Measurements from ENCODE around the gene FEN1.

Gene FEN1

GRCh38 chr11:61792310-61793082 is at the start of gene FEN1, which contains the start of gene TMEM258:
FEN1 (plus strand) TSS chr11:61792911; CDS start chr11:61795362, 2,451 bp downstream.
TMEM258 (minus strand) TSS chr11:61792599; CDS start chr11:61792558, 41 bp downstream.
- DNase-seq = peak; percentile 96

GRCh38 chr11:61743486-61744095 is 49.1 kb upstream of the FEN1 start:
- no peak for DNase-seq

DNA sequence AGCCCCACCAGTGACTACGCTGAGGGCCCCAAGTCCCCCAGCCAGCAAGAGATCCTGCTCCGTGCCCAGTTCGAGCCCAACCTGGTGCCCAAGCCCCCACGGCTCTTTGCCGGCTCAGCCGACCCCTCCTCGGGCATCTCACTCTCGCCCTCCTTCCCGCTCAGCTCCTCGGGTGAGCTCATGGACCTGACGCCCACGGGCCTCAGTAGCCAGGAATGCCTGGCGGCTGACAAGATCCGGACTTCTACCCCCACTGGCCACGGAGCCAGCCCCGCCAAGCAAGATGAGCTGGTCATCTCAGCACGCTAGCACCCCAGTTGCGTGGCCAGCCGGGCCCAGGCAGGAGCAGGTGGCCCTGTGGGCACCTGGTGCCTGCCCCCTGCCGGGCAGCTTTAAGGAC is 48.5 kb upstream of the FEN1 start:
- DNase-seq = no peak

DNA sequence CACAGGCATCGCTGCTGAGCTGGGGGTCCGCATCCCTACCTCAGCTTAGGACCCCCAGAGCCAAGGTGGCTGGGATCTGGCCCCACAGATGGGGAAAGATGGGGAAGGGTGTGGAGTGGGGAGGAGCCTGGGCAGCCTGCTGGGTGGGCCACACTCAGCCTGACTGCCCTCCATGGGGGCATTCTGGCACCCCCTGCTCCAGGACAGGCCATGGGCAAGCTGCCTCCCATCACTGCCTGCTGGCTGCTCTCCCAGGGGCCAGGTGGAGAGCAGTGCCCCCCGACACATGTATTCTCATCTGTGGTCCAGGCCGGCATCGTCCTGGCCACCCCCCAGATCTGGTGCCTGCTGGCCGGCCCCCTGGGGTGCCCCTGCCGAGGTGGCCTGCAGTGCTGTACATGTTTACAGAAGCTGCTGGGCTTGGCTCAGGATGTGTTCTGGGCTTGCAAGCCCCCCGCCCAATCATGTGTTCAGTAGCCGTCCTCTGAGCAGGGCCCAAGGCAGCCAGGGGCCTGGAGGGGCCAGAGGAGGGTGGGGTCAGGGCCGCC is 48.0 kb upstream of the FEN1 start:
- DNase-seq = no peak

- DNase-seq = no peak
These were observed 46.8 kb upstream of the FEN1 start for GRCh38 chr11:61745781-61746441.

DNA sequence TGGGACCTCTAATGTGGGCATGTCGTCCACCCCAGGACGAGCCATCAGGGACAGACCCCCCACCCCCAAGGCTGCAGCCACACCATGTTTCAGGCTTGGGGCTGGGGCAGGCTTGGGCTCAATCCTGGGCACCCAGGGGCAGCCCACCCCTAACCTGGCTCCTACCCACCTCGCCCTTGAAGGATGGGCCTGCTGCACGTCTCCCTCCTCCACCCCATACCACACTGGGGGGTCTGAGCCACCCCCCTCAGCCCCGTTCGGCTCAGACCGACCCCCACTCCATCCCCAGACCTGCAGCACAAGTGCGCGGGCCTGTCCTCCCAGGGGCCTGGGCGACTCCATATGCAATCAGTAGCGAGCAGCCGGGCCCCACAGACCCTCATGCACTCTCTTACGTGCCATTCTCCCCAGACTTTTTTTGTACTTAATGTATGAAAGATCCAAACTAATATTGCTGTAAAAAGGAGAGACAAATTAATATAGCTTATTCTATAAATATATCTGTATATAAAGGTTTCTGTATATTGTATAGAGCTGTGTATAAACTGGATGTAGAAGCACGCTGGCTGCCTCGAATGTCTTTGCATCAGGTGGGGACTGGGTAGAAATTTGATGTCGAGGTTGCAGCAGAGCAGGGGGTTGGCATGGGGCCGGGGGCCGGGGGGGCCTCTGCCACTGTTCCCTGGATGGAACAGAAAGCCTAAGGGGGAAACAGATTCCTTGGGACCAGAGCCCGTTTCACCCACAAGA is 46.1 kb upstream of the FEN1 start:
- no peak for DNase-seq

GRCh38 chr11:61747192-61747966 is 45.3 kb upstream of the FEN1 start:
- peak; percentile 51 for DNase-seq

GRCh38 chr11:61747967-61748285 is 44.8 kb upstream of the FEN1 start:
- DNase-seq = no peak

DNA sequence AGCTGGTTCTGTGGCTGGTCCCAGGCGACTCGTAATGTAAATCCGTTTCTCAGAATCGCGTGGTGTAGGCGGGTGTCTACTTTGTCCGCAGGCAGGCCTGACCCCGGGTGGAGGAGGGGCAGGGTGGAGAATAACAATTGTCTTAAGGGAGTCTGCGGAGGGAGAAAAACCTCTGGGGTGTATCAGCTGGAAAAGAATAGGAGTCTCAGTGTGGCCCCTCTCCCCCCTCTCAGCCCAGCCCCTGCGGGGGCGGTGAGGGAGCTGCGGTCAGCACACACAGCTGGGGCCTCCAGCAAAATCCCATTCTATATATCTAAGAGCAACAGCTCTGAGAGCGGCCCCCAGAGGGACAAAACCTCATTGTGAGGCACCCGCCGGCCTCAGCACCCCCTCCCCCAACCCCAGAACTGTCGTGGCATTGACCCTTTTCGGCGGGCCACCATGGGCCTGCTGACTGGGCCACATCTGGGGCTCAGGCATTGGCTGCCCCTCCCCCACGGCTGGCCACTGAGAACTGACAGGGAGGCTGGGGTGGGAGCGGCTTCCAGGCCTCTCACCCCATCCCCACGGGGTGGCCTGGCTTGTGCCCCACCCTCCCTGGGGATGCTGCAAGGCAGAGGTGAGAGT is 43.0 kb upstream of the FEN1 start:
- DNase-seq = no peak

GRCh38 chr11:61750631-61751273 is 42.0 kb upstream of the FEN1 start:
- no peak for DNase-seq

DNA sequence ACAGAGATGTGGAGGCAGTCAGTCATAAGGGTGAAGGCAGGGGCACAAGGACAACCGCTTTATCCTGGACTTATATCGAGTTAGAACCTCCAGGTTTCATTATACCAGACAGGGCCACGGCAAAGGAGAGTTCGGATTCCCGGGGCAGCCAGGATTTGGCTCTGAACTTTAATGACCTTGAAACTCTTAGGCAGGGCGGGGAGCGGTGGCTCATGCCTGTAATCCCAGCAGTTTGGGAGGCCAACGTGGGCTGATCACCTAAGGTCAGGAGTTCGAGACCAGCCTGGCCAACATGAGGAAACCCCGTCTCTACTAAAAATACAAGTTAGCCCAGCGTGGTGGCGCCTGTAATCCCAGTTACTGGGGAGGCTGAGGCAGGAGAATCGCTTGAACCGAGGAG is 41.3 kb upstream of the FEN1 start:
- no peak for DNase-seq

DNA sequence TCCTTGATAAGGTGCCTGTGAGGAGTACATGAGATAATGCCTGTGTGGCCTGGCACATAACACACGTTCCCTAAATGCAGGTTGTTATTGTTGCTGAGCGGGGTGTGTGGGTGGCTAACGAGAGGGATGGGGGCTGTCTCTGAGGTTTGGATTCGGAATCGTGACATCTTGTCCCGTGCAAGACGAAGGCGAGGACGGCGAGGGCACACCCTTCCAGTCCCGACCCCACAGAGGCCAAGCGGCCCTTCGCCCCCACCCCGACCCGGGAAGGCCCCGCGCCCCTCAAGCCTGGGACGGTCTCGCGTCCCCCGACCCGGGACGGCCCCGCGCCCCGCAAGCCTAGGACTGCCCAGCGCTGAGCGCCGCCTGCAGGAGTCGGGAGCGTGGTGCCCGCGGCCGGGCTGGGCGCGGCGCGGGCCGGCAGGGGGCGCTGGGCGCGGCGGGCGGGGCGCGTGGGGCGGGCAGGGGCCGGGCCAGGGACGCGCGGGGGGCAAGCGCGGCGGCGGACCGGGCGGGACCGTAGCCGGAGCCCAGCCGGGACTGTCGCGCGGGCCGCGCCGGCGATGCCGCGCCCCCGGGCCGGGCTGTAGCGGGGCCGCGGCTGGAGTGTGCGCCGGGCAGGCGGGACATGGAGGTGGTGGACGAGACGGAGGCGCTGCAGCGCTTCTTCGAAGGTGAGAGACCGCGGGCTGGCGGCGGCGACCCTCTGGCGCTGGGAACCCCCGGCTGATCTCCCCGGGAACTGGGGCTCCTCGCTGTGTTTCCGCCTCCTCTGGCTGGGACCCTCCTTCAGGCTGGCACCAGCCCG is 40.4 kb upstream of the FEN1 start, which contains the start of gene MYRF:
Gene MYRF (plus strand): TSS at position 520 of the 808 bp plus-strand sequence. CDS start 109 bp downstream, at position 629.
- peak; percentile 30 for DNase-seq

DNA sequence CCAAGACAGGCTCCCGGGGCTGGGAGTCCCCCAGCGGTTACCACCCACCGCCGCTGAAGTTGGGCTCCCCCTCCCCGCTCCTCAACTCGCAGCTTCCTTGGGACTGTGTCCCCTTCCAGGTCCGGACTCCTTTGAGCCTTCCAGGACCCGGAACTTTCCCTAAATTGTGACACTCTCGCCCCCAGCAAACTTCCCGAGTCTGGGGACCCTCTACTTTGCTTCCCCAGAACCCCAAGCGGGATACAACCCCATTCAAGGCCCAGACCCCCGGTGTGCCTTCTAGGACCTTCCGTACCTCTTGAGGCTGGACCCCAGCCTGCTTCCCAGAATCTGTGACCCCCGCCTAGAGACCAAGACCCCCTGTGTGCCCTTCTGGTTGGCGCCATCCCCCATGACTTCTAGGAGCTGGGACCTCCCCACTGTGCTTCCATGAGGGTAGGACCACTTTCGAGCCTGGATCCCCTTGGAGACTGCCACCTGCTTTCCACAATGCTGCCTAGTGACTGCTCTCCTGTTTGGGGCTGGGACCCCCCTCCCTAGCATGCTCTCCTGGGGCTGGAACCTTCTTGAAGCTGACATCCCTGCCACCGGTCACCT is 39.7 kb upstream of the FEN1 start:
- no peak for DNase-seq

- no peak for DNase-seq
These were observed 39.0 kb upstream of the FEN1 start for GRCh38 chr11:61753672-61754071.

GRCh38 chr11:61754534-61755482 is 37.9 kb upstream of the FEN1 start:
- DNase-seq = no peak

- DNase-seq = no peak
These were observed 36.6 kb upstream of the FEN1 start for GRCh38 chr11:61756147-61756451.

DNA sequence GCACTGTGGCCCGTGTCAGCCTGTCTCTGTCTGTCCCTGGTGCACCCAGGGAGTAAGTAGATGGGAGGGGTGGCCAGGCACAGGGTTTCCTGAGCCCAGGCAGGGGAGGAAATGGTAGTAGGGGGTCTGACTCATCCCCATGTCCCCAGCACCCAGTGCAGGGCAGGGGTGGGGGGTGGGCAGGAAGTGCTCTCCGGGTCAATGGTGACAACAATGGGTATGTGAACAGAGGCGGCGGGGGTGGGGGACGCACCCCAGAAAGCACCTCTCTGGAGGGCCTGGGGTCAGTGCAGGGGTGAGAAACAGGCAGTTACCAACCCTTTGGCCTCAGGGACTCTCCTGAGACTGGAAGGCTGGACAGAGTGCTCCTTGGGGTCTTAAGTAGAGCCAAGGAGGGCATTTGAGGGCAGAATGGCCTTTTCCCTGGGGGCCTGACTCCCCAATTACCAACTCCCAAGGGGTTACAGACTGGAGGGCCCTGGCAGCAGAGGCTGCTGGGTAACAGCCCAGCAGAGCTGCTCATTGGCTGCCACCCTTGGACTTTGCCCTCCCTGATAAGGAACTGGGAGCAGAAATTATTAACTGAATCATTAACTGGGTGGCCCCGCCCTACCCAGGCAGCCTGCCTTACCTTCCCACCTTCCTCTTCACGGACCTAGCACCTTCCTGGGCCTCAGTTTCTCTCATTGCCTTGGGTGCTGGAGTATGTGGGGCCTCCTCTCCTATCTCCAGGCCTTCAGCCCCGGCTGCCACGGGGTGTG is 36.1 kb upstream of the FEN1 start:
- peak; percentile 63 for DNase-seq

Data from hematopoietic multipotent progenitor cell treated with erythropoietin and hydrocortisone succinate and interleukin-3 and kit ligand, for 8 days (in vitro differentiated cells).